ENCODE measurements around the gene G6PC1. TPM values are rescaled to one million over a fixed set of nuclear protein-coding genes. Genes with fewer than 3 reads are reported as not detected.
"Not testable (repeated sequence)": the region's sequence is repeated elsewhere in the genome, so short reads cannot be mapped to it uniquely, and the experiment has no call there.

Gene G6PC1
- total RNA-seq, 1 donor = not detected

GRCh38 chr17:42883802-42884558, 16.6 kb upstream of the G6PC1 start:
- H3K4me3 ChIP-seq (ENCODE audit: low read depth, low read length) = no peak overlapping the region
- no peak for TF ChIP-seq CTCF (IDR thresholded peaks at IDR 0.05; ENCODE audit: insufficient read depth, low read depth, low read length)
- DNase-seq (ENCODE audit: low read depth) = no peak

GRCh38 chr17:42885806-42886205, 14.8 kb upstream of the G6PC1 start:
- H3K4me3 ChIP-seq (ENCODE audit: low read depth, low read length); DNase-seq (ENCODE audit: low read depth): not testable (repeated sequence)

- no peak for DNase-seq (ENCODE audit: low read depth)
- no peak for TF ChIP-seq CTCF (IDR thresholded peaks at IDR 0.05; ENCODE audit: insufficient read depth, low read depth, low read length)
- H3K4me3 ChIP-seq (ENCODE audit: low read depth, low read length) = no peak overlapping the region
Observed at GRCh38 chr17:42886283-42887176, 14.1 kb upstream of the G6PC1 start.

- H3K4me3 ChIP-seq (ENCODE audit: low read depth, low read length) = no peak overlapping the region
- TF ChIP-seq CTCF (IDR thresholded peaks at IDR 0.05; ENCODE audit: insufficient read depth, low read depth, low read length) = no peak
- no peak for DNase-seq (ENCODE audit: low read depth)
Observed at GRCh38 chr17:42889809-42890208, 10.8 kb upstream of the G6PC1 start.

- TF ChIP-seq CTCF (IDR thresholded peaks at IDR 0.05; ENCODE audit: insufficient read depth, low read depth, low read length) = no peak
- no peak for DNase-seq (ENCODE audit: low read depth)
Observed at GRCh38 chr17:42891539-42892152, 9.0 kb upstream of the G6PC1 start.

GRCh38 chr17:42893359-42893758, 7.2 kb upstream of the G6PC1 start:
- no peak overlapping the region for H3K4me3 ChIP-seq (ENCODE audit: low read depth, low read length)
- DNase-seq (ENCODE audit: low read depth) = no peak
- no peak for TF ChIP-seq CTCF (IDR thresholded peaks at IDR 0.05; ENCODE audit: insufficient read depth, low read depth, low read length)

More at GRCh38 chr17:42891539-42892152, 9.0 kb upstream of the G6PC1 start:
- H3K4me3 ChIP-seq (ENCODE audit: low read depth, low read length) = no peak overlapping the region

Data from fibroblast of villous mesenchyme (primary cell).